Measurements from ENCODE around the gene SLC7A11. TPM values are rescaled to one million over a fixed set of nuclear protein-coding genes. Genes with fewer than 3 reads are reported as not detected.

Gene SLC7A11
- total and polyA plus RNA-seq, 2 experiments from 2014 or later = 10.0 to 33.9 TPM

DNA sequence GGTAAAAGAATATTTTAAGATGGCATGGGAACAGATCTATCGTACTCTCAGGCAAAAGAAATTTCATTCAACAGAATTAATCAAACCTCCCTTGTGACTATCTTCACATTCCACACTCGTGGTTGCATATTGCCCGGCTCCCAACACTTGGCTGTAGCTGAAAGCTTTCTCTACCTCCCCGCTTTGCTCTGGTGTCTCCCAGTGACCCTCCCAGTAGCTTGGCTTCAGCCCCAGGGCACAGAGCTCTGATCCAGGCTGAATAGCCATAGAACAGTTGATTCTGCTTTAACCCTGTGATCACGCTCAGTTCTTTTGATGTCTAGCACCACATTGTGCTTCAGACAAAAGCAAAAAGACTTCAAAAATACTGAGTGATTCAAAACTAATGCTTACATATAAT lies 24.6 kb downstream of the SLC7A11 start:
- H3K36me3 Mint-ChIP-seq (ENCODE audit: low read depth) = peaks cover 78% of the 10 kb centered on the region
- Histone ChIP-seq H3K27ac (ENCODE audit: low read depth) (peak overlapping the region; percentile 67; the same call in 1 of the 2 replicates), H3K4me2 (no peak overlapping the region), H4K20me1 (replicated peaks; ENCODE audit: insufficient read depth) (no peaks in the 10 kb centered on the region), H3K27me3 (ENCODE audit: insufficient read depth) (no peaks in the 10 kb centered on the region), H3K4me3 (no peak overlapping the region), H3F3A (replicated peaks; ENCODE audit: low read depth) (no peaks in the 10 kb centered on the region), H2AFZ (no peak overlapping the region), H3K4me1 (ENCODE audit: insufficient read depth) (peaks cover 47% of the 10 kb centered on the region), H3K36me3 (ENCODE audit: insufficient read depth) (peaks cover 21% of the 10 kb centered on the region; the same call in 1 of the 2 replicates), H3K9me2 (ENCODE audit: insufficient read depth) (no peaks in the 10 kb centered on the region), H3K79me2 (replicated peaks; ENCODE audit: insufficient read depth) (peaks cover 40% of the 10 kb centered on the region)
- DNase-seq (ENCODE audit: low spot score) (peak; percentile 49), ATAC-seq (peak; percentile 89)
- H3K9me3 Mint-ChIP-seq = no peaks in the 10 kb centered on the region
- no peak for TF ChIP-seq ZNF462 (CRISPR knock-in tag; IDR thresholded peaks at IDR 0.05)
- no peak for TF ChIP-seq ZNF114 (CRISPR knock-in tag; IDR thresholded peaks at IDR 0.05)
- TF ChIP-seq EZH2phosphoT487 (IDR thresholded peaks at IDR 0.05; ENCODE audit: unreplicated experiment) = no peak
- TF ChIP-seq CREB1 (CRISPR knock-in tag; IDR thresholded peaks at IDR 0.05; ENCODE audit: low read depth) = no peak
- TF ChIP-seq NANOG (IDR thresholded peaks at IDR 0.05; ENCODE audit: borderline replicate concordance) = no peak
- TF ChIP-seq, protein P1, sequence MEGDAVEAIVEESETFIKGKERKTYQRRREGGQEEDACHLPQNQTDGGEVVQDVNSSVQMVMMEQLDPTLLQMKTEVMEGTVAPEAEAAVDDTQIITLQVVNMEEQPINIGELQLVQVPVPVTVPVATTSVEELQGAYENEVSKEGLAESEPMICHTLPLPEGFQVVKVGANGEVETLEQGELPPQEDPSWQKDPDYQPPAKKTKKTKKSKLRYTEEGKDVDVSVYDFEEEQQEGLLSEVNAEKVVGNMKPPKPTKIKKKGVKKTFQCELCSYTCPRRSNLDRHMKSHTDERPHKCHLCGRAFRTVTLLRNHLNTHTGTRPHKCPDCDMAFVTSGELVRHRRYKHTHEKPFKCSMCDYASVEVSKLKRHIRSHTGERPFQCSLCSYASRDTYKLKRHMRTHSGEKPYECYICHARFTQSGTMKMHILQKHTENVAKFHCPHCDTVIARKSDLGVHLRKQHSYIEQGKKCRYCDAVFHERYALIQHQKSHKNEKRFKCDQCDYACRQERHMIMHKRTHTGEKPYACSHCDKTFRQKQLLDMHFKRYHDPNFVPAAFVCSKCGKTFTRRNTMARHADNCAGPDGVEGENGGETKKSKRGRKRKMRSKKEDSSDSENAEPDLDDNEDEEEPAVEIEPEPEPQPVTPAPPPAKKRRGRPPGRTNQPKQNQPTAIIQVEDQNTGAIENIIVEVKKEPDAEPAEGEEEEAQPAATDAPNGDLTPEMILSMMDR (conservative IDR thresholded peaks at IDR 0.05; ENCODE audit: low read depth in 2 of 2) = no peak
- TF ChIP-seq STAT1 (IDR thresholded peaks at IDR 0.05; ENCODE audit: unreplicated experiment) = no peak
- TF ChIP-seq REST (IDR thresholded peaks at IDR 0.05; ENCODE audit: unreplicated experiment) = no peak
- no peak for TF ChIP-seq JUNB (IDR thresholded peaks at IDR 0.05; ENCODE audit: unreplicated experiment)
- TF ChIP-seq POLR2AphosphoS5 (IDR thresholded peaks at IDR 0.05; ENCODE audit: low read depth) = no peak
- TF ChIP-seq ZNF331 (CRISPR knock-in tag; IDR thresholded peaks at IDR 0.05; ENCODE audit: low read depth) = no peak
- TF ChIP-seq EZH2 (IDR thresholded peaks at IDR 0.05; ENCODE audit: low read depth, unreplicated experiment) = no peak
- no peak for TF ChIP-seq ETS1 (IDR thresholded peaks at IDR 0.05)
- no peak overlapping the region for H3K4me3 Mint-ChIP-seq
- peak overlapping the region; percentile 68; the same call in 1 of the 2 replicates for H3K27ac Mint-ChIP-seq
- peaks cover 35% of the 10 kb centered on the region for H3K4me1 Mint-ChIP-seq
- H3K27me3 Mint-ChIP-seq (ENCODE audit: insufficient read depth, low read depth, poor library complexity) = peaks cover 2% of the 10 kb centered on the region

Measured in GM23338 (cell line).